GM18517 (cell line): ENCODE results near the gene PLA2G4D.

Experiments used
- ATAC-seq: cut with Tn5 transposase; IDR thresholded peaks from one replicate; pipeline ENCODE4 v1.9.1; 2021; ENCODE audit warnings: mild to moderate bottlenecking, moderate library complexity; ENCODE audit not compliant: unreplicated experiment

The PLA2G4D gene

GRCh38 chr15:42094512-42094963 is at the start of gene PLA2G4D:
TSS of gene PLA2G4D (minus strand) at chr15:42094562. CDS start at chr15:42094459, 103 bp downstream.
- ATAC-seq = no peak

GRCh38 chr15:42143356-42143755 is 49.0 kb upstream of the PLA2G4D start:
- ATAC-seq = no peak

DNA sequence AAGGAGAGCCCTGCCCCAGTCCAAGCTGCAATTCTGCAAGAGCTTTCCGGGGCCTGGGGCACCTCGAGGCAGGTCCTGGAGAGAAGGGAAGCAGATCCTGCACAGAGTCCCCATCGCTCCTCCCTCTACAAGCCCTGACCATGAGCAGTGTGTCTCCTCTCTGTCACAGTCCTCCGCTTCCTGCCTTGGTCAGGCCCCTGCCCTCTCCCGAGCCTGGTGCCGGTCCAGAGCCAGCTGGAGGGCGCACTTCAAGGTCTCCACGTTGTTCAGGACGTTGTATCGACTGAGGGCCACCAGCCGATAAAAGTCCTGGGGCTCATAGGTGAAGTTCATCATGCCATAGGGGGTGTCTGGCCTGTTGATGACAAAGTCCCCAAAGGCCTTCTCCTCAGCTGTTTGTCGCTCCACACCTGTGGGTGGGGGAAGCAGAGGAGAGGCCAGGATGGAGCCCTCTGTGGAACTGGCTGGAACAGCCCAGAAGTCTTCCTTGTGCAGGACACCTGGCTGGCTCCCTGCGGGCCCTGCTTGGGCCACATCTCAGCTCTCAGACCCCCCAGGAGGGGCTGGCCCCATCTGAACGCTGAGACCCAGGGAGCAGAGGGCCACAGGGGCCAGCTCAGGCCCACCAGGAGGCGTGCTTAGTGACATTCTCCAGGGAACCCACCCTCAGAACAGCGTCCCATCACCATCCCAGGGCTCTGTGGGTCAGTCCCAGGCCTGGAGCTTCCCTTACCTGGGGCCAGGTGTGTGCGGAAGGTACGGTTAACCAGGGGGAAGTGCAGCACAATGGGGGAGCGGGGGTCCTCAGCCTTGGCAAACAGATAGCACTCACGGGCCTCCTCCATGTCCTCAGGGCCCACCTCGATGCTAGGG is 47.7 kb upstream of the PLA2G4D start:
- ATAC-seq = no peak

DNA sequence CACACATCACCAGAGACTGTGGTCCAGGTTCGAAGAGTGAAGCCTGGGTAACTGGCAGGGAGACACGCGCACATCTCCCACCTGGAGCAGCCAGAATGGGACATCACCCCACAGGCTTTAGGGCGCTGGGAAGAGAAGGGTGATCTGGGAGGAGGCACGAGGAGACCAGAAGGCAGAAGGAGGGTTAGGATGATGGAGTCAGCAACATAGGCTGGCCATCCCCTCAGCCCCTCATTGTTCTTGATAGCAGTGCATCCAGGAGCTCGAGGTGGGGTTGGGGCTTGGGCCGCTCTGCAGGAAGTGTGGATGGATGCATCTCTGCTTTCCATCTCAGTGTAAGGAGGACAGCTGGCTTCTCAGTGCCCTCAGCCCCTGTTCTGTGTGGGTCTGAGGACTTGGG is 46.9 kb upstream of the PLA2G4D start:
- ATAC-seq = no peak

GRCh38 chr15:42140383-42141070 is 46.2 kb upstream of the PLA2G4D start:
- no peak for ATAC-seq

- ATAC-seq = no peak
These were observed 45.2 kb upstream of the PLA2G4D start for GRCh38 chr15:42139596-42139995.

DNA sequence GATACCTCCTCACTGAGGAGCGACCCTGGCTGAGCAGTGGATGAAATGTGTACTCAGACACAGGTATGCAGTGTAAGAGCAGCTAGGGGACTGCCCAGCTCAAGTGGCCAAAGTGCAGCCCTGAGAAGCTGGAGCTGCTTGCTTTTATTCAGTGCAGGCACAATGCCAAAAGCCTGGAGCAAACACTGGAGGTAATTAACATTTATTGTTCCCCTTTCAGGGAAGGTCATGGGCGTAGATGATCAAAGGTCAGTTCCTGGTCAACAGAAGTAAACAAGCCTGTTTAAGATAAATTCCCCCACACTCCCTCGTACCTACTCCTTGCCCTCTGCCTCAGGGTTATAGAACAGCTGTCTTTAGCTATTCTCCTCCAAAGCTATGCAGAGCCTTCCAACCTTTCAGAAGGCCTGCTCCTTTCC is 44.6 kb upstream of the PLA2G4D start:
- no peak for ATAC-seq

DNA sequence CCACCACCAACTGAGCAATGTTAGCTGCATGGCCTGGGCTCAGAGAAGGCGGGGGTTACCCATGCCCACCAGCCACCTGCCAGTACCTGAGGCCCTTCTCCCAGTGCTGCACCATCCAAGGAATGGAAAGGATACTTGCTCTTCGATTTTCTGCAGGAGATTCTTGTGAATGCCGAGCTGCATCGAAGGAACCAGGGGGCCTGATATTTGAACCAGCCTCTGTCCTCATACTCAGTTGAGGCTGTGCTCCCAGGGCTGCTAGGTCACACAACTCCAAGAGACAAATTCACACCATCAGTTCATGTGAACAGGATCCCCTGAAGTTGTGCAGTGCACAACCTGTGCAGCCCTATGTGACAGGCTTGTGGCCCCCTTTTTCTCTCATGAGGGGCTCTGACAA is 44.0 kb upstream of the PLA2G4D start:
- ATAC-seq = no peak

GRCh38 chr15:42137461-42138261 is 43.3 kb upstream of the PLA2G4D start:
- ATAC-seq = no peak

GRCh38 chr15:42136513-42136912 is 42.2 kb upstream of the PLA2G4D start:
- ATAC-seq = no peak

DNA sequence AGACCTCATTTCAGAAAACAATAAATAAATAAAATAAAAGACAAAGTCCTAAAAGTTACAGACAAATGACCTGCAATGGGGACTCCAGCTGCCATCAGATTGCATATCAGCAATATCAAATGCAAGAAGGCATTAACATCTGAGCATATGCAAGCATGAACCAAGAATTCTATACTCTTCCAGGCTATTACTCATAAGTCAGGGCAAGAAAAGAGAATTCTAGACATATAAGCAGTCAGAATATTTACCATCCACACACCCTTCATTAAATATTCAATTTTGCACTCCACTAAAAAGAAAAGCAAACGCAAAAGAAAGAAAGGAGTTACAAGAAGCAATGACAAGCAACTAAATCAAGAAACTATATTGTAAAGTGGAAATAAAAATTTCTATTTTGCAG is 41.0 kb upstream of the PLA2G4D start:
- no peak for ATAC-seq

GRCh38 chr15:42134617-42135245 is 40.4 kb upstream of the PLA2G4D start:
- no peak for ATAC-seq

- ATAC-seq = no peak
These were observed 39.6 kb upstream of the PLA2G4D start for GRCh38 chr15:42133886-42134502.

DNA sequence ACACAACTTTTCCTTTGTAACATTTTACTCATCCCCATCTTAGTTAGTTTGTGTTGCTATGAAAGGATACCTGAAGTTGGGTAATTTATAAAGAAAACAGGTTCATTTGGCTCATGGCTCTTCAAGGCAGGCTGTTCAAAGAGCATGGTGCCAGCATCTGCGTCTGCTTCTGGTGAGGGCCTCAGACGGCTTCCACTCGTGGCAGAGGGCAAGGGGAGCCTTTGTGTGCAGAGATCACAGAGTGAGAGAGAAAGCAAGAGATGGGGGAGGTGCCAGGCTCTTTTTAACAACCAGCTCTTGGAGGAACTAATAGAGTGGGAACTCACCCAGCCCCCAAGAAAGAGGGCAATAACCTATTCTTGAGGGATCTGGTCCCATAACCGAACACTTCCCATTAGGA is 39.0 kb upstream of the PLA2G4D start:
- no peak for ATAC-seq

DNA sequence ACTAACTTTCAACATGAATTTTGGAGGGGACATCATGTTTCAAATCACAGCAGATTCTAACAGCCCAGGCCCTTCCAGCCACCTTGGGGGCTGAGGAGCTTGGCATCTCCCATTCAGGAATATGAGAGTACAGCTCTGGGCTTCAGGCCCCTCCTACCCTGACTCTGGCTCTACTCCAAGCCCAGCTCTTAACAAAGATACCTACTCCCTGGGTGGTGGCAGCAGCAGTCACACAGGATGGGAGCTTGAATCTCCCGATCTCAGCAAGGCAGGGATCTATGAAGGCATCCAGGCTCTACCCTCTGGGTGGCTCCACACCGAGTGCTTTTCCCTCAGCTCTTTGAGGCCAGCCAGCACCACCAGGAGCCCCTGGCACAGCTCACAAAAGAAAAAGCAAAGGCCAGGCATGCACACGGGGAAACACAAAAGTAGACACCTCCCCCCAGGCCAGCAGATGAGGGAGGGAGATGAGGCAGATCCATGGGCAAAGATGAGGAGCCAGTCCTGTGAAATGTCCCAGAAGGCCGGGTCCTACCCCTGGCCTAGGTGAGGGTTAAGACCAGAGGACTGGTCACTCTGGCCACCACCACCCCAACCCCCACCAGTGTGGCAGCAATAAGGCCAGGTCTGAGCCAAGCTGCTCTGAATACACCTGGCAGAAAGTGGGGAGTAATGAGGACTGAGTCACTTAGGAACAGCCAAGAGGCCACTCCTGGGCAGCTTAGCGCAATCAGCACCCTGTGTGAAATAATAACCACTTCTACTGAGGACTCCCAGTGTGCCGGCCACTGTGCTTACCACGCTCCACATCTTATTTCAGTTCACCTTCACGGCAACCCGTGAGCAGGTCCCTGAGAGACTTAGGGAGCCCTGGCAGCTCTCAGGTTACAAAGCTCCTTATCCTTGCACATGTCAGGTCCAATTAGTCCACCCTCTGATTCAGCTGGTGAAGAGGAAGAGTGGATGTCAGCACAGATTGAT is 37.8 kb upstream of the PLA2G4D start:
- no peak for ATAC-seq

DNA sequence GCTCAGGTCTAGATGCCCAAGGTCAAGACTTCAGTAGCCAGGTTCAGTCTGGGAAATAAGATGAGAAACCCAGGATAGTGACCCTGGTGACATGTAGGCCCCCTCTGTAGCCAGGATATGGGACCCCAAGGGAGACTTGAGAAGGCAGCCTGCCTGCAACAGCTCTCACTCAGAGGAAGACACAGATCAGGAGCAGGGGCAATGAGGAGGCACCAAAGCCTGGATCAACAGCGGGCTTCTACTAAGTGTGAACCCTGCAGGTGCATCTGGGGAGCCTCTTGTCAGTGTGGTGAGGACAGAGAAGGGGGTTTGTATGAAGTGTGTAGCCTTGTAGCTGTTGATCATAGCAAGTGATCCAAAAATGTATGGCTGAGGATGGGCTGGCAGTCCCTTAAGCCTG is 36.6 kb upstream of the PLA2G4D start:
- no peak for ATAC-seq

DNA sequence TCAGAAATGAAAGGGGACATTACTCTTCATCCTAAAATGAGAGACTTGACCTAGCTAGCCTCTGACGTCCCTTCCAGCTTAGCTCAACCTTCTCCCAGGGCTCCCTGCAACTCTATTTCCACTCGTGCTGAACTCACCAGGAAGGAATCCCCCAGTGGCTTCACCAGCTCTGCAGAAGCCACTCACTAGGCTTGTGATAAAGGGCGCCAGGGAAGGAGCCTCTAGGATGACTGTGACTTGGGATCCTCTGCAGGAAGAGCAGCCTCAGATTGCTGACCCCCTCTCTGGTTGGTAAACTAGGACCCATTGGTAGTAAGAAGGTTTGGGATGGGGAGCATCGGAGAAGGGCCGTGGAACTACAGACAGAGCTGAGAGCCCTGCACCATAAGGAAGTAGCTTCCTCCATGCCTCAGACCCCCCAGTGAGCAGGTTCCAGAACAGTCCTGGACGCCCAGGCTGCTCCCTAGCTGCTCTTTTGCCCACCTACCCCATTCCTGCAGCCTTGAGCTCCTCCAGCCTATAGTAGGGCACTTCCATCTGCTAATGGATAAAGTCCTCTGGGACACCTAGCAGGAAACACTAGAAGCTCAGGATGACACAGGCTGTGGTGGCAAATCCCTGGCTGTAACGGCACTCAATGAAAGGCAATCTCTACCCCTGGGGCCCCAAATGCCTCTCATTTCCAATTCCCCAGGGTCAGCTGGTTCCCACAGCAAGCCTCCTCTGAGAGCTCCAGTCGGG is 36.1 kb upstream of the PLA2G4D start:
- no peak for ATAC-seq

DNA sequence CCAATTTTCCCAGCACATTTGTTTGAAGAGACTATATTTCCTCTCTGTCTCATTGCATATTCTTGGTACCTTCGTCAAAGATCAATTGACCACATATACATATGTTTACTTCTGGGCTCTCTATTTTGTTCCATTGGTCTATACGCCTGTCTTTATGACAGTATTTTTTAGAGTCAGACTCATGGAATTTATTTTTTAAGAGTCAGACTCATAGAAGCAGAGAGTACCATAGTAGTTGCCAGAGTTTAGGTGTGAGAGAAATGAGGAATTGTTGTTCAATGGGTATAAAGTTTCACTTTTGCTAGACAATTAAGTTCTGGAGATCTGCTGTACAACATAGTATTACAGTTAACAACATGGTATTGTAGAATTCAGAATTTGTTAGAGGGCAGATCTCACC is 35.0 kb upstream of the PLA2G4D start:
- ATAC-seq = no peak

DNA sequence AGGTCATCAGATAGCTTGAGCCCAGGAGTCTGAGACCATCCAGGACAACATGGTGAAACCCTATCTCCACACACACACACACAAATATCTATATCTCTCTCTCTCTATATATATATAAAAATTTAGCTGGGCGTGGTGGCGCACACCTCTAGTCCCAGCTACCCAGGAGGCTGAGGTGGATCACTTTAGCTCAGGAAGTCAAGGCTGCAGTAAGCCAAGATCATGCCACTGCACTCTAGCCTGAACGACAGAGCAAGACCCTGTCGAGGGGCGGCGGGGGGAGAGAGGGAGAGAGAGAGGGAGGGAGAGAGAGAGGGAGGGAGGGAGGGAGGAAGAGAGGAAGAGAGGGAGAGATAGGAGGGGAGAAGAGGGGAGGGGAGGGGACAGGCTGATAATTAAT is 34.1 kb upstream of the PLA2G4D start:
- no peak for ATAC-seq
